A673 (cell line): ENCODE data around the gene KCNG2. TPM values are rescaled to one million over a fixed set of nuclear protein-coding genes. Genes with fewer than 3 reads are reported as not detected.

ENCODE experiments used
- BruUV-seq: library from RNA; stranded (reverse); fragments of 400-500 nt; replicated peaks from 2 replicates; lab custom pipeline; 2021; lab: Mats Ljungman, UMichigan
- CTCF ChIA-PET: fragments of 300-600 bp; sonication (Branson Sonifier 250); formaldehyde crosslinking; loops from one replicate; lab custom pipeline; 2022; ENCODE audit warnings: antibody characterized with exemption; lab: Charles Lee
- POLR2A ChIA-PET: fragments of 300-600 bp; sonication (Branson Sonifier 250); formaldehyde crosslinking; loops from one replicate; lab custom pipeline; 2022; ENCODE audit warnings: antibody characterized with exemption; ENCODE audit not compliant: low non-redundant PET; lab: Charles Lee
- DNase-seq: peaks from one replicate; pipeline ENCODE4 v3.0.0-alpha.2; 2015; ENCODE audit warnings: low spot score
- H3K27ac ChIP-seq: fragments of 200-600 bp; sonication (generic); 2 replicates; pipeline ENCODE4 v1.5.1; 2016; ENCODE audit warnings: mixed run types, low read depth, mild to moderate bottlenecking, mixed read lengths, antibody characterized with exemption, low read length; ENCODE audit not compliant: poor library complexity, severe bottlenecking
- H3K27me3 ChIP-seq: fragments of 200-600 bp; sonication (generic); replicated peaks from 2 replicates; pipeline ENCODE4 v1.6.1; 2017; ENCODE audit warnings: mixed run types, low read depth, mild to moderate bottlenecking, mixed read lengths, antibody characterized with exemption, low read length; ENCODE audit not compliant: insufficient read depth, poor library complexity
- H3K36me3 ChIP-seq: fragments of 200-600 bp; sonication (generic); 2 replicates; pipeline ENCODE4 v1.6.1; 2016; ENCODE audit warnings: mixed run types, mild to moderate bottlenecking, mixed read lengths, antibody characterized with exemption, low read length; ENCODE audit not compliant: insufficient read depth, poor library complexity, severe bottlenecking
- H3K4me1 ChIP-seq: fragments of 200-600 bp; sonication (generic); 2 replicates; pipeline ENCODE4 v1.6.1; 2017; ENCODE audit warnings: mixed run types, mild to moderate bottlenecking, mixed read lengths, antibody characterized with exemption, low read length; ENCODE audit not compliant: insufficient read depth, poor library complexity, severe bottlenecking
- H3K4me3 ChIP-seq: fragments of 200-600 bp; sonication (generic); 2 replicates; pipeline ENCODE4 v1.5.1; 2016; ENCODE audit warnings: low read depth, mixed run types, mild to moderate bottlenecking, mixed read lengths, low read length; ENCODE audit not compliant: poor library complexity, severe bottlenecking
- H3K9me3 ChIP-seq: fragments of 200-600 bp; sonication (generic); 2 replicates; pipeline ENCODE4 v1.6.1; 2016; ENCODE audit warnings: mixed run types, low read depth, mild to moderate bottlenecking, mixed read lengths, antibody characterized with exemption, low read length; ENCODE audit not compliant: poor library complexity, severe bottlenecking
- EZH2 ChIP-seq: fragments of 200-600 bp; sonication (generic); IDR thresholded peaks from 2 replicates; pipeline ENCODE4 v1.6.1; 2017; ENCODE audit warnings: borderline replicate concordance, low read depth, mild to moderate bottlenecking, mixed read lengths, antibody characterized with exemption, low read length; ENCODE audit not compliant: poor library complexity, severe bottlenecking
- intact Hi-C: fragments of 100-400 bp; cut with micrococcal nuclease; formaldehyde crosslinking; loops from one replicate; pipeline ENCODE4 v1.10.0; 2022; ENCODE audit not compliant: unreplicated experiment
- total RNA-seq: library from RNA; stranded (reverse); gene quantifications from 2 replicates; pipeline ENCODE4 v1.2.3, GENCODE V29; 2021
- TF ChIP-seq, protein P1 (sequence below): fragments of 300-800, 200-600 bp; sonication (generic); conservative IDR thresholded peaks from 2 replicates; pipeline ENCODE4 v1.5.1; 2017; ENCODE audit warnings: low read depth, mild to moderate bottlenecking, antibody characterized with exemption, low read length, moderate library complexity, mixed read lengths

KCNG2 gene
- total RNA-seq, 1 experiment from 2014 or later: not detected

DNA sequence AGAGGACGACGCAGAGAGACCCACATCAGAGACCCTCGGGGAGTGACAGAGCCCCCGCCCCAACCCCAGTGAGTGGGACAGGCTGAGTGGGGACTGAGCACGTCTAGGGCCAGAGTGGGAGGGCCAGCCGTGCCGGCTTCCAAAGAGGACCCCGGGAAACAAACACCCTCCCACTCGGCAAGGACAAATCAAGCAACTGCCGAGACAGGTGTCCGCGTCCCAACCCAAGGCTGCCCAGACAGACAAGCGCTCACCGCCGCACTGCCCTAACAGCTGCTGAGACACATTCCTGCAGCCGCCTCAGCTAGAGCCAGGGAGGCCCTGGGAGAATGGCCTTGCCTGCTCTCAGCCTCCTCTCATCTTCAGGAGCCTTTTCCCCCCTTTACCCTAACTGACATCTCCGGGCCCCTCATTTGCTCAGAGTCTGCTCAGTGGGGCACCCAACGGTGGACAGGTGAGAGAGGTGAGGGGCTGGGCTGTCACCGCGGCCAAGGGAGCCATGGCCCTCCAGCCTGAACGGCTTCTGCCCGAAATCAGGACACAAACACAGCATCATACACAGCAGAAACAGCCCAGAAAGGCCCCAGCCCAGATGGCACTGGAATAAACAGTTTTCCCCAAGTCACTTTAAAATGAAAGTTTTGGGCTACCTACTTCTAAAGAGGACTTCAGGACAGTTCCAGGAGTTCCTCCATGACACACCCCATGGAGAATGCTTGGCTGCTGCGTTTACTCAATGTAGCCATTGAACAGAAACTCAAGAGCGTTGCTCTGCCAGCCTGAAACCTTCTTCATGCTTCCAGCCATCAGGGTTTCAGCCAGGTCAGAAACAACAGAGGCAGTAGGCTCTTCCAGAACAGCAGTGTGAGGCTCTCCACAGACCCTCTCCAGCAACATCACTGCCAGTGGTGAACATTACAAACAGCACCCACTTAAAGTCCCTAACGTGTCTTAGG lies 130.1 kb downstream of the KCNG2 start:
- no peaks in the 10 kb centered on the region for H3K27me3 ChIP-seq
- H3K4me1 ChIP-seq: no peaks in the 10 kb centered on the region
- H3K27ac ChIP-seq: no peak overlapping the region
- CTCF ChIA-PET: no interaction called here
- no TSS peak for BruUV-seq
- DNase-seq: no peak
- H3K9me3 ChIP-seq: peaks cover 34% of the 10 kb centered on the region
- peaks cover 25% of the 10 kb centered on the region for H3K36me3 ChIP-seq
- intact Hi-C loops: no loop called here
- no peak overlapping the region for H3K4me3 ChIP-seq
- TF ChIP-seq, protein P1, sequence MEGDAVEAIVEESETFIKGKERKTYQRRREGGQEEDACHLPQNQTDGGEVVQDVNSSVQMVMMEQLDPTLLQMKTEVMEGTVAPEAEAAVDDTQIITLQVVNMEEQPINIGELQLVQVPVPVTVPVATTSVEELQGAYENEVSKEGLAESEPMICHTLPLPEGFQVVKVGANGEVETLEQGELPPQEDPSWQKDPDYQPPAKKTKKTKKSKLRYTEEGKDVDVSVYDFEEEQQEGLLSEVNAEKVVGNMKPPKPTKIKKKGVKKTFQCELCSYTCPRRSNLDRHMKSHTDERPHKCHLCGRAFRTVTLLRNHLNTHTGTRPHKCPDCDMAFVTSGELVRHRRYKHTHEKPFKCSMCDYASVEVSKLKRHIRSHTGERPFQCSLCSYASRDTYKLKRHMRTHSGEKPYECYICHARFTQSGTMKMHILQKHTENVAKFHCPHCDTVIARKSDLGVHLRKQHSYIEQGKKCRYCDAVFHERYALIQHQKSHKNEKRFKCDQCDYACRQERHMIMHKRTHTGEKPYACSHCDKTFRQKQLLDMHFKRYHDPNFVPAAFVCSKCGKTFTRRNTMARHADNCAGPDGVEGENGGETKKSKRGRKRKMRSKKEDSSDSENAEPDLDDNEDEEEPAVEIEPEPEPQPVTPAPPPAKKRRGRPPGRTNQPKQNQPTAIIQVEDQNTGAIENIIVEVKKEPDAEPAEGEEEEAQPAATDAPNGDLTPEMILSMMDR: no peak
- no peak for TF ChIP-seq EZH2
- POLR2A ChIA-PET: no interaction called here

DNA sequence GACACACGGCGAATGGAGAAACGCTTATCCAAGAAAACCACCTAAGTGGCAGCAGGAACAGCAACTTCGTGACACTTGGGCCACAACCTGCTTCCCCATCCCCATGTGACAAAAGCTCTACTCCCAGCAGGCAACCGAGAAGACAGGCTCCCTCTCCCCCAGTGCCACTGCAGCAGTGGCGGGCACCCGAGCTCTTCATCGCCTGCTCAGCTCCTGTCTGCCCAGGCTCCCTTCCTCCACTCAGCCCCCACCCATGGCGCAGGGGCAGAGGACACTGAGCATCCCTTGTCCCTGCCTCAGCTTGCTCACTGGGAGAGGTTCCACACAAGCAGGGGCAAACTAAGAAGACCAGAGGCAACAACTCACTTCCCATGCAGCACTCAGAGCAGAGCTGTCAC lies 130.8 kb downstream of the KCNG2 start:
- DNase-seq: no peak
- TF ChIP-seq, protein P1: no peak
- TF ChIP-seq EZH2: no peak
- ChIA-PET CTCF (no interaction called here), POLR2A (no interaction called here)
- Histone ChIP-seq H3K27ac (no peak overlapping the region), H3K9me3 (peaks cover 39% of the 10 kb centered on the region), H3K4me1 (no peaks in the 10 kb centered on the region), H3K4me3 (no peak overlapping the region), H3K27me3 (no peaks in the 10 kb centered on the region), H3K36me3 (peaks cover 25% of the 10 kb centered on the region)
- intact Hi-C loops: no loop called here
- no TSS peak for BruUV-seq

DNA sequence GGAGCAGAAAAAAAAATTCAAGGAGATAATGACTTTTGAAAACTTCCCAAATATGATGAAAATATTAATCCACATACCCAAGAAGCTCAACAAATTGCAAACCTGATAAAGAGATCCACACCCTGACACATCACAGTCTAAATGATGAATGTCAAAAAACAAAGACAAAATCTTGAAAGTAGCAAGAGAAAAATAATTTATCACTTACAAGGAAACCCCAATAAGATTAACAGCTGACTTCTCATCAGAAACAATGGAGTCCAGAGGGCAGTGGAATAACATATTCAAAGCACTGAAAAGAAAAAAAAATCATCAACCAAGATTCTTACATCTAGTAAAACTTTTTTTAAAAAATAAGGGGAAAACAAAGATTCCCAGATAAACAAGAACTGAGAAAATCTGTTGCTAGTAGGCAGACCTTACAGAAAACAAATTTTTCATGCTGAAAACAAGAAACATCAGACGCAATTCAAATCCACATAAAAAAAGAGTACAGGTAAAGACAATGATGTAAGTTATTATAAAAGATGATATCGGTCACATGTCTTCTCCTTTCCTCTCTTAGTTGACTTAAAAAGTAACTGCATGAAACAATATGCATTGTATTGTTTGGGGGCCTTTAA lies 132.4 kb downstream of the KCNG2 start:
- intact Hi-C loops: no loop called here
- no TSS peak for BruUV-seq
- no peak overlapping the region for H3K27ac ChIP-seq
- peaks cover 39% of the 10 kb centered on the region for H3K9me3 ChIP-seq
- no peaks in the 10 kb centered on the region for H3K4me1 ChIP-seq
- no peaks in the 10 kb centered on the region for H3K27me3 ChIP-seq
- no peak overlapping the region for H3K4me3 ChIP-seq
- TF ChIP-seq EZH2: no peak
- TF ChIP-seq, protein P1: no peak
- CTCF ChIA-PET: no interaction called here
- POLR2A ChIA-PET: no interaction called here
- DNase-seq: no peak
- H3K36me3 ChIP-seq: peaks cover 25% of the 10 kb centered on the region
